Naive thymus-derived CD4-positive, alpha-beta T cell (primary cell): Measurements from ENCODE around the gene SLC7A5. TPM values are rescaled to one million over a fixed set of nuclear protein-coding genes. Genes with fewer than 3 reads are reported as not detected.
"Not testable (repeated sequence)": the region's sequence is repeated elsewhere in the genome, so short reads cannot be mapped to it uniquely, and the experiment has no call there.

Experiments
- ATAC-seq: fragments of 150-1000 bp; cut with Tn5 transposase; 2 replicates; pipeline ENCODE4 v1.10.0; 2021; ENCODE audit warnings: mild to moderate bottlenecking, moderate library complexity
- CTCF ChIA-PET: fragments of 350-600 bp; sonication (Branson Sonifier 250); formaldehyde crosslinking; loops from one replicate; lab custom pipeline; 2021; ENCODE audit warnings: antibody characterized with exemption; lab: Charles Lee
- POLR2A ChIA-PET: fragments of 350-600 bp; sonication (Branson Sonifier 250); formaldehyde crosslinking; loops from one replicate; lab custom pipeline; 2021; ENCODE audit warnings: antibody characterized with exemption, inconsistent platforms; lab: Charles Lee
- DNase-seq, 9 donors: peaks; one replicate each; pipeline versions ENCODE4 v3.0.0 to v3.0.0-alpha.2; 2020 to 2022; ENCODE audit warnings: mixed read lengths in 1 of 9
- H3K27ac ChIP-seq: one replicate; pipeline ENCODE4 v1.7.0; 2013; ENCODE audit warnings: mild to moderate bottlenecking, low read depth, low read length, moderate library complexity
- H3K27me3 ChIP-seq, 2 donors: one replicate each; pipeline ENCODE4 v1.7.0; 2013; ENCODE audit warnings: low read length in 2 of 2, mild to moderate bottlenecking in 2 of 2, moderate library complexity in 2 of 2; ENCODE audit not compliant: control insufficient read depth in 2 of 2, insufficient read depth in 2 of 2
- H3K36me3 ChIP-seq, 3 experiments: 1 replicate in 2 of 3; 2 replicates in 1 of 3; pipeline ENCODE4 v1.7.0; 2013; ENCODE audit warnings: low read length in 3 of 3, mild to moderate bottlenecking in 3 of 3, moderate library complexity in 1 of 3; ENCODE audit not compliant: insufficient read depth in 3 of 3, control insufficient read depth in 2 of 3
- H3K4me1 ChIP-seq, 2 donors: one replicate each; pipeline ENCODE4 v1.7.0; 2013; ENCODE audit warnings: low read length in 2 of 2, mild to moderate bottlenecking in 2 of 2, moderate library complexity in 1 of 2; ENCODE audit not compliant: control insufficient read depth in 2 of 2, insufficient read depth in 2 of 2
- H3K4me3 ChIP-seq: 2 replicates; pipeline ENCODE4 v1.7.0; 2013; ENCODE audit warnings: mild to moderate bottlenecking, low read length
- H3K9me3 ChIP-seq, 3 experiments: 1 replicate in 2 of 3; 2 replicates in 1 of 3; pipeline ENCODE4 v1.7.0; 2013; ENCODE audit warnings: low read length in 3 of 3; ENCODE audit not compliant: control insufficient read depth in 2 of 3
- H3K27ac Mint-ChIP-seq, 9 donors: one replicate each; pipeline ENCODE4 v1.8.0; 2020 to 2022; ENCODE audit warnings: mixed read lengths in 9 of 9, mild to moderate bottlenecking in 8 of 9, moderate library complexity in 5 of 9, inconsistent platforms in 2 of 9
- H3K27me3 Mint-ChIP-seq, 5 donors: one replicate each; pipeline ENCODE4 v1.8.0; 2021 to 2022; ENCODE audit warnings: mixed read lengths in 5 of 5, mild to moderate bottlenecking in 1 of 5
- H3K36me3 Mint-ChIP-seq, 5 donors: one replicate each; pipeline ENCODE4 v1.8.0; 2020 to 2022; ENCODE audit warnings: mixed read lengths in 5 of 5, mild to moderate bottlenecking in 3 of 5, inconsistent platforms in 1 of 5
- H3K4me1 Mint-ChIP-seq, 7 donors: one replicate each; pipeline ENCODE4 v1.8.0; 2020 to 2022; ENCODE audit warnings: mixed read lengths in 7 of 7, mild to moderate bottlenecking in 3 of 7, inconsistent platforms in 1 of 7
- H3K4me3 Mint-ChIP-seq, 10 donors: one replicate each; pipeline ENCODE4 v1.8.0; 2020 to 2022; ENCODE audit warnings: mild to moderate bottlenecking in 10 of 10, mixed read lengths in 10 of 10, moderate library complexity in 6 of 10, inconsistent platforms in 2 of 10
- H3K9me3 Mint-ChIP-seq, 11 donors: one replicate each; pipeline ENCODE4 v1.8.0; 2020 to 2022; ENCODE audit warnings: mixed read lengths in 11 of 11, mild to moderate bottlenecking in 4 of 11, inconsistent platforms in 1 of 11, moderate library complexity in 1 of 11
- intact Hi-C, 2 donors: fragments of 100-400 bp; cut with micrococcal nuclease; formaldehyde crosslinking; loops; one replicate each; pipeline ENCODE4 v1.15.1; 2023
- polyA plus RNA-seq, 2 donors: library from polyadenylated mRNA; unstranded; fragments of 300-500 nt; fragmentation: Illumina TruSeq; gene quantifications; one replicate each; pipeline ENCODE4 v1.2.3, GENCODE V29; 2021
- total RNA-seq, 6 experiments: library from RNA in 5 of 6; stranded (reverse) in 5 of 6; gene quantifications; 1 replicate in 5 of 6; 2 replicates in 1 of 6; pipeline ENCODE4 v1.2.3 and lab custom pipeline; 2021 to 2026

The SLC7A5 gene
- total and polyA plus RNA-seq, 7 experiments from 2014 or later, result 3.3 to 113 (median 7.0) TPM

DNA sequence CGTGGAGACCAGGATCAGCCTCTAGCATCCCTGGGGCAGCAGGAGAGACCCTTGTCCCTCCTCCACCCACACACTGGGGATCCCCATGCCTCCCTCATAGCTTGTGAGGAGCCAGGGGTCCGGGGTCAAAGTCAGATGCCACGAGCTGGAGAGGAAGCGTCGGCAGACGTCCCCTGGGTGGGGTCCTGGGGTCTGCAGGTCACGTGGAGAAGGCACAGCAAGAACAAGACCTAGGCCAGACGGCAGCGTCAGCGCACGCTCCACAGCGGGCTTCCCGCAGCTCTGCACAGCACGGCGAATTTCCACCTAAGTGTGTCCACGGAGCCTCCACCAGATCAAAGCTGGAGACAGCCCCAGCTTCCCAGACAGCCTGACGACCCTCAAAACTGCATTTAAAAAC, 49.3 kb downstream of the SLC7A5 start:
- H3K36me3 ChIP-seq, result no peaks in the 10 kb centered on the region
- no peak overlapping the region for H3K27ac ChIP-seq
- POLR2A ChIA-PET, result no interaction called here
- no peaks in the 10 kb centered on the region for H3K27me3 ChIP-seq
- Mint-ChIP-seq H3K27me3 (no peaks in the 10 kb centered on the region), H3K36me3 (peaks cover 0 to 4% (median 0%) of the 10 kb centered on the region in 5 donors), H3K27ac (no peak overlapping the region), H3K4me1 (peaks cover 0 to 17% (median 10%) of the 10 kb centered on the region in 7 donors), H3K4me3 (no peak overlapping the region), H3K9me3 (peaks cover 0 to 30% (median 14%) of the 10 kb centered on the region in 11 donors)
- no peak overlapping the region for H3K4me3 ChIP-seq
- DNase-seq, result no peak
- CTCF ChIA-PET, result no interaction called here
- ATAC-seq, result no peak
- peaks cover 0 to 8% of the 10 kb centered on the region in 2 donors for H3K4me1 ChIP-seq
- peaks cover 0 to 22% (median 0%) of the 10 kb centered on the region in 3 experiments for H3K9me3 ChIP-seq
- intact Hi-C loops, result no loop called here

DNA sequence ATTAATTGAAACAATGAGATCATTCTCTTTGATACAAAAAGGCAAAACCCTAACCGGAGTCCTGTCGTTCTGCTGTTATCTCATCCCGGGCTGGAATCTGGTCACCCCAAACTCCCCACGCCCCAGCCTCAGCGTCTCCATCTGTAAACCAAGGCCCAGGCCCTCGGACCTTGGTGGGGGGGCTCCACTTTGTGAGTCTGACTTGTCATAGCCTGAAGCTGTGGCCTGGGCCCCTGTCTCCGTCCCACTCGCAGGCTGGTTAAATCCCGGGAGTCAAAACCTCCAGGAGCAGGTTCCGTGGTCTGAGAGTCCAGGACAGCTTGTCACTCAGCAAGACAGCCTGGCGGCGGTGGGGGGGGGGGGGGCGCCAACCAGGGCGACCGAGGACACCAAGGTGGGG, 50.0 kb downstream of the SLC7A5 start:
- intact Hi-C loops, result no loop called here
- Mint-ChIP-seq H3K4me3 (no peak overlapping the region), H3K4me1 (peaks cover 0 to 17% (median 10%) of the 10 kb centered on the region in 7 donors), H3K9me3 (peaks cover 0 to 30% (median 14%) of the 10 kb centered on the region in 11 donors), H3K36me3 (peaks cover 0 to 4% (median 0%) of the 10 kb centered on the region in 5 donors), H3K27me3 (no peaks in the 10 kb centered on the region), H3K27ac (no peak overlapping the region)
- POLR2A ChIA-PET, result interaction anchor here (0.7 kb wide), 1 partner anchor 47 kb away, joined by 4 read pairs; no protein-coding TSS in a partner anchor
- ATAC-seq (no peak), DNase-seq (no peak)
- H3K4me3 ChIP-seq, result no peak overlapping the region
- no peak overlapping the region for H3K27ac ChIP-seq
- H3K36me3 ChIP-seq, result no peaks in the 10 kb centered on the region
- peaks cover 0 to 8% of the 10 kb centered on the region in 2 donors for H3K4me1 ChIP-seq
- CTCF ChIA-PET, result interaction anchor here (1.6 kb wide), 1 partner anchor 40 kb away, joined by 4 read pairs; no protein-coding TSS in a partner anchor
- peaks cover 0 to 22% (median 0%) of the 10 kb centered on the region in 3 experiments for H3K9me3 ChIP-seq
- no peaks in the 10 kb centered on the region for H3K27me3 ChIP-seq

- H3K27ac Mint-ChIP-seq, result no peak overlapping the region
- peaks cover 0 to 17% (median 10%) of the 10 kb centered on the region in 7 donors for H3K4me1 Mint-ChIP-seq
- peaks cover 0 to 30% (median 14%) of the 10 kb centered on the region in 11 donors for H3K9me3 Mint-ChIP-seq
- ATAC-seq (no peak), DNase-seq (no peak)
- CTCF ChIA-PET, result interaction anchor here (1.6 kb wide), 1 partner anchor 39 kb away, joined by 4 read pairs; no protein-coding TSS in a partner anchor
- Histone ChIP-seq H3K9me3 (peaks cover 0 to 22% (median 0%) of the 10 kb centered on the region in 3 experiments), H3K4me1 (peaks cover 0 to 8% of the 10 kb centered on the region in 2 donors), H3K36me3 (no peaks in the 10 kb centered on the region), H3K27me3 (no peaks in the 10 kb centered on the region), H3K4me3 (no peak overlapping the region), H3K27ac (no peak overlapping the region)
- intact Hi-C loops, result no loop called here
- no peak overlapping the region for H3K4me3 Mint-ChIP-seq
- no peaks in the 10 kb centered on the region for H3K27me3 Mint-ChIP-seq
- peaks cover 0 to 4% (median 0%) of the 10 kb centered on the region in 5 donors for H3K36me3 Mint-ChIP-seq
- POLR2A ChIA-PET, result interaction anchor here (0.7 to 1.4 kb wide), 2 partner anchors 11 to 47 kb away, joined by 3 to 4 read pairs; no protein-coding TSS in a partner anchor
Measured at GRCh38 chr16:87818533-87819161, 50.7 kb downstream of the SLC7A5 start.

GRCh38 chr16:87817910-87818309, 51.4 kb downstream of the SLC7A5 start:
- H3K4me1 ChIP-seq, result peaks cover 0 to 8% of the 10 kb centered on the region in 2 donors
- Mint-ChIP-seq H3K4me1 (peaks cover 0 to 17% (median 10%) of the 10 kb centered on the region in 7 donors), H3K27ac (no peak overlapping the region), H3K36me3 (peaks cover 0 to 4% (median 0%) of the 10 kb centered on the region in 5 donors), H3K9me3 (peaks cover 0 to 30% (median 14%) of the 10 kb centered on the region in 11 donors), H3K27me3 (no peaks in the 10 kb centered on the region), H3K4me3 (no peak overlapping the region)
- ChIA-PET CTCF (interaction anchor here (1.6 kb wide), 1 partner anchor 39 kb away, joined by 4 read pairs; no protein-coding TSS in a partner anchor), POLR2A (interaction anchor here (1.4 kb wide), 1 partner anchor 10 kb away, joined by 3 read pairs; no protein-coding TSS in a partner anchor)
- ATAC-seq, result no peak
- intact Hi-C loops, result no loop called here
- no peak overlapping the region for H3K4me3 ChIP-seq
- no peaks in the 10 kb centered on the region for H3K36me3 ChIP-seq
- peaks cover 0 to 22% (median 0%) of the 10 kb centered on the region in 3 experiments for H3K9me3 ChIP-seq
- H3K27me3 ChIP-seq, result no peaks in the 10 kb centered on the region
- H3K27ac ChIP-seq, result no peak overlapping the region
- DNase-seq, result no peak

DNA sequence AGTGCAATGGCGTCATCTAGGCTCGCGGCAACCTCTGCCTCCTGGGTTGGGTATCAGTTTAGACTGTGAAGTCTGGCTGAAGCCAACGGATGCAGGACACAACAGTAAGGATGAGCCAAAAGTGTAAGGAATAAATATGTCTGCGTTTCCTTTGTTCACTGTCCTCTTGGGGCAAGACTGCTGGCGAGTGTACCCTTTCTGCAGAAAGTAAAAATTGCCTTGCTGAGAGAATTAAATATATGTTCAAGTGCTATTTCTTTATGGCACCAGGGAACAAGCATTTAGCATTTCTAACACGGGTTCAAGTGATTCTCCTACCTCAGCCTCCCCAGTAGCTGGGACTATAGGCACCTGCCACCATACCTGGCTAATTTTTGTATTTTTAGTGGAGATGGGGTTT, 51.9 kb downstream of the SLC7A5 start:
- H3K4me3 ChIP-seq, H3K4me3 Mint-ChIP-seq, H3K27ac ChIP-seq, H3K36me3 ChIP-seq, DNase-seq, H3K27me3 ChIP-seq, H3K27me3 Mint-ChIP-seq, ATAC-seq, H3K36me3 Mint-ChIP-seq, H3K4me1 ChIP-seq, intact Hi-C loops, H3K27ac Mint-ChIP-seq: not testable (repeated sequence)
- ChIA-PET POLR2A (interaction anchor here (1.4 kb wide), 1 partner anchor 10 kb away, joined by 3 read pairs; no protein-coding TSS in a partner anchor), CTCF (interaction anchor here (1.6 kb wide), 1 partner anchor 38 kb away, joined by 4 read pairs; no protein-coding TSS in a partner anchor)
- peaks cover 0 to 30% (median 15%) of the 10 kb centered on the region in 11 donors for H3K9me3 Mint-ChIP-seq
- H3K9me3 ChIP-seq, result peaks cover 0 to 22% (median 0%) of the 10 kb centered on the region in 3 experiments
- H3K4me1 Mint-ChIP-seq, result peaks cover 0 to 20% (median 10%) of the 10 kb centered on the region in 7 donors

DNA sequence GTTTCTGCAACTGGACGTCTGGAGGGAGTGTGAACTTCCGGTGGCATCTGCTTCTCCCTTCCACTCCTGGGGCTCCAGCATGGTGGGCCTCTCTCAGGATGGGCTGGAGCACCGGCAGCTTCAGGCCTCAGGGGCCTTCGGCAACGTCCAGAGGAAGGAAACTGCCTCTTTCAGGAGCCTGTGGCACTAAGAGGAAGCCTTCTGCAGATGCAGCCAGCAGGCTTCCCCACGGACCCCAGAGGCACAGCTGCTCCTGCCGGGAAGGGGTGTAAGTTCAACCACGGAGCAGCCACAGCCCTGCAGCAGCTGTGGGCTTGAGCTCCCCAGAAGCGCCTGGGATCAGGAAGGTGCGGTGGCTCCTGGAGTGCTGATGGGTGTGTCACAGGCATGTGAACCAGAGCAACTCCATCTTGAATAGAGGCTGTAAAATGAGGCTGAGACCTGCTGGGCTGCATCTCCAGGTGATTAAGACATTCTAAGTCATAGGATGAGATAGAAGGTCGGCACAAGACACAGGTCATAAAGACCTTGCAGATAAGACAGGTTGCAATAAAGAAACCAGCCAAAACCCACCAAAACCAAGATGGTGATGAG, 52.7 kb downstream of the SLC7A5 start:
- H3K4me3 Mint-ChIP-seq, result no peak overlapping the region
- H3K9me3 Mint-ChIP-seq, result peaks cover 0 to 30% (median 15%) of the 10 kb centered on the region in 11 donors
- no peak overlapping the region for H3K27ac ChIP-seq
- no peak for ATAC-seq
- no peak for DNase-seq
- peaks cover 0 to 7% (median 0%) of the 10 kb centered on the region in 5 donors for H3K27me3 Mint-ChIP-seq
- H3K4me1 Mint-ChIP-seq, result peaks cover 0 to 14% (median 7%) of the 10 kb centered on the region in 7 donors
- H3K36me3 ChIP-seq, result no peaks in the 10 kb centered on the region
- no peaks in the 10 kb centered on the region for H3K27me3 ChIP-seq
- H3K36me3 Mint-ChIP-seq, result peaks cover 0 to 4% (median 0%) of the 10 kb centered on the region in 5 donors
- CTCF ChIA-PET, result no interaction called here
- POLR2A ChIA-PET, result interaction anchor here (1.9 kb wide), 1 partner anchor 10 kb away, joined by 5 read pairs; no protein-coding TSS in a partner anchor
- peaks cover 0 to 5% of the 10 kb centered on the region in 2 donors for H3K4me1 ChIP-seq
- no peak overlapping the region for H3K4me3 ChIP-seq
- intact Hi-C loops, result no loop called here
- peaks cover 0 to 22% (median 0%) of the 10 kb centered on the region in 3 experiments for H3K9me3 ChIP-seq
- H3K27ac Mint-ChIP-seq, result no peak overlapping the region
